ACHN (cell line): ENCODE measurements around the gene BMPR1A.
"Not testable (repeated sequence)": the region's sequence is repeated elsewhere in the genome, so short reads cannot be mapped to it uniquely, and the experiment has no call there.

ENCODE experiments used
- DNase-seq: peaks from one replicate; pipeline ENCODE4 v3.0.0-alpha.2; 2015
- in situ Hi-C: cut with HindIII; loops from 2 replicates; pipeline ENCODE4 v1.10.0; 2017; ENCODE audit warnings: low sequenced_read_pairs, low pct_ligation_motif_present, low pct_unique_long_range_greater_than_20kb

Gene BMPR1A

GRCh38 chr10:86857128-86857721, 100.8 kb downstream of the BMPR1A start:
- DNase-seq, result no peak
- in situ Hi-C loops, result no loop called here

GRCh38 chr10:86858011-86858410, 101.6 kb downstream of the BMPR1A start:
- no peak for DNase-seq
- in situ Hi-C loops, result no loop called here

GRCh38 chr10:86861351-86861750, 104.9 kb downstream of the BMPR1A start:
- in situ Hi-C loops, result no loop called here

GRCh38 chr10:86862373-86862772, 106.0 kb downstream of the BMPR1A start:
- no peak for DNase-seq
- in situ Hi-C loops, result no loop called here

More at GRCh38 chr10:86861351-86861750, 104.9 kb downstream of the BMPR1A start:
- DNase-seq, result no peak

- in situ Hi-C loops, result no loop called here
- no peak for DNase-seq
Observed at GRCh38 chr10:86862786-86863483, 106.5 kb downstream of the BMPR1A start.

GRCh38 chr10:86863484-86863842, 107.0 kb downstream of the BMPR1A start:
- DNase-seq, result no peak
- in situ Hi-C loops, result no loop called here

GRCh38 chr10:86865011-86865811, 108.8 kb downstream of the BMPR1A start:
- in situ Hi-C loops, DNase-seq: not testable (repeated sequence)

GRCh38 chr10:86867149-86867548, 110.7 kb downstream of the BMPR1A start:
- DNase-seq, result no peak
- in situ Hi-C loops, result no loop called here

GRCh38 chr10:86868353-86868752, 111.9 kb downstream of the BMPR1A start:
- DNase-seq, result peak; percentile 4

GRCh38 chr10:86870679-86871078, 114.3 kb downstream of the BMPR1A start:
- DNase-seq, result no peak
- in situ Hi-C loops, result no loop called here

More at GRCh38 chr10:86868353-86868752, 111.9 kb downstream of the BMPR1A start:
- in situ Hi-C loops, result no loop called here

- peak; percentile 62 for DNase-seq
- in situ Hi-C loops, result no loop called here
Observed at GRCh38 chr10:86871563-86872183, 115.3 kb downstream of the BMPR1A start.

- in situ Hi-C loops, result no loop called here
Observed at GRCh38 chr10:86872757-86873156, 116.3 kb downstream of the BMPR1A start.

GRCh38 chr10:86876748-86877147, 120.3 kb downstream of the BMPR1A start:
- in situ Hi-C loops, result no loop called here
- no peak for DNase-seq

More at GRCh38 chr10:86872757-86873156, 116.3 kb downstream of the BMPR1A start:
- no peak for DNase-seq

- DNase-seq, result no peak
- in situ Hi-C loops, result no loop called here
Observed at GRCh38 chr10:86878983-86879713, 122.7 kb downstream of the BMPR1A start.

GRCh38 chr10:86880971-86881370, 124.6 kb downstream of the BMPR1A start:
- in situ Hi-C loops, result no loop called here
- no peak for DNase-seq

- peak; percentile 32 for DNase-seq
- in situ Hi-C loops, result no loop called here
Observed at GRCh38 chr10:86888585-86889381, 132.4 kb downstream of the BMPR1A start.

- in situ Hi-C loops, result no loop called here
- no peak for DNase-seq
Observed at GRCh38 chr10:86889997-86890396, 133.6 kb downstream of the BMPR1A start.

GRCh38 chr10:86898511-86898910, 142.1 kb downstream of the BMPR1A start:
- DNase-seq, result no peak
- in situ Hi-C loops, result no loop called here
